Renal cortical epithelial cell (primary cell): ENCODE data around the gene ALG9. TPM values are rescaled to one million over a fixed set of nuclear protein-coding genes. Genes with fewer than 3 reads are reported as not detected.

Experiments used
- DNase-seq: peaks from one replicate; pipeline ENCODE4 v3.0.0-alpha.2; 2011; ENCODE audit warnings: low read depth
- total RNA-seq: library from RNA; depleted of rRNA; stranded (reverse); fragments of >200 nt; gene quantifications from 2 replicates; pipeline ENCODE4 v1.2.3, GENCODE V29; 2014

Gene ALG9
- total RNA-seq, 1 donor from 2014 or later = 42.4 TPM

DNA sequence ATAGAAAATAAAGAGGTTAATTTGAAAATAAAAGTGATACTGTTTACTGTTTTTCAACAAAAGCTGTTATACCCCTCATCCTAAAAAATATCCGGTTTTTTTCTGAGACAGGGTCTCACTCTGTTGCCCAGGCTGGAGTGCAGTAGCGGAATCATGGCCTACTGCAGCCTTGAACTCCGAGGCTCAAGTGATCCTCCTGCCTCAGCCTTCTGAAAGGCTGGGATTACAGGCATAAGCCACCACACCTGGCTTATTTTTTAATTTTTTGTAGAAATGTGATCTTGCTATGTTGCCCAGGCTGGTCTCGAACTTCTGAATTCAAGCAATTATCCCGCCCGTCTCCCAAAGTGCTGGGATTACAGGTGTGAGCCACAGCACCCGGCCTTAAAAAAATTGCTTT, 35.7 kb downstream of the ALG9 start:
- DNase-seq = no peak

DNA sequence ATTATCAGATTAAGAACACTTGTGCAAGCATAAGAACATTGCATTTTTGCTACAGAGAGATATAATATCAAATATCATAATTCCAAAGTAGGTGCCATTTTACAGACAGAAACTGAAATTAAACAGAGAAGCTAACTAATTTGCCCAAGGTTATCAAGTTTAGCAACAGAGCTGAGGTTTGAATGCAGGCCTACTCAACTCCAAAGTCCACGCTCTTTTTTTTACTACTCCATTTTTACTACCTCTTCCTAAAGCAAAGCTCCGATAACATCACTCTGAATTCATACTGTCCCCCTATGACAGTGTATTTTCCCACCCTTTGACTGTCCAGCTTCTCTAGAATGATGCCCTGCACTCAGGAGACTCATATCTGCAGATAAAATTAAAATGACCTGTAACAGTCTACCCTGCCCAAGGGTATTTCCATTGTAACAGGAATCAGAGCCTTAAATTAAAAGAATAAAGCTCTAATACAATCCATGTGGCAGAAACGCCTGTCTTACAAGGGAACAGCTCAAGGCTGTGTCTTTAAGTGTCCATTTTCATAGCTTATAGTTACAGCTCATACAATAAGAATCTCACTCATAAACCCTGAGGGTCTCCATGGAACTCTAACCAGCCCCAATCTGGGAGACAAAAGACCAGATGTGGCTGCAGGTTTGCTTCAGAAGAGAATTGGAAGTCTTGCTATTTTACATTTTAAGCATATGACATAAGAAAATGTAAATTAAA, 36.8 kb downstream of the ALG9 start:
- DNase-seq = no peak

DNA sequence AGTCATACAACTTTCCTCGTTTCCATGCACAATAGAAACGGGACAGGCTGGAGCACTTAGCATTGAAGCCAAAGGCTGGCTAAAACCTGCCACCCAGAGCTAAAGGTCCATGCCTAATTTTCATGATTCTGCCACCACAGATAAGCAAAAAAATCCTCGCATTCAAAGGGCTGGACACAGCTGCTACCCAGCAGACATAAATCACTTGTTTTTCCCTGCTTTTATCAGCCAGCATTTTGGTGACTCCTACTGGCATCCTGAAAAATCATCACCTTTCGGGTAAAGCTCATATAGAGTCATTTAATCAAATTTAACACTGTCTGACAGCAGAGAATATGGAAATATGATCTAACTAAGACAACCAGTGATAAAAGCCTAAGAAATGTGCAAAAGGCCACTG, 37.9 kb downstream of the ALG9 start:
- DNase-seq = peak; percentile 35

DNA sequence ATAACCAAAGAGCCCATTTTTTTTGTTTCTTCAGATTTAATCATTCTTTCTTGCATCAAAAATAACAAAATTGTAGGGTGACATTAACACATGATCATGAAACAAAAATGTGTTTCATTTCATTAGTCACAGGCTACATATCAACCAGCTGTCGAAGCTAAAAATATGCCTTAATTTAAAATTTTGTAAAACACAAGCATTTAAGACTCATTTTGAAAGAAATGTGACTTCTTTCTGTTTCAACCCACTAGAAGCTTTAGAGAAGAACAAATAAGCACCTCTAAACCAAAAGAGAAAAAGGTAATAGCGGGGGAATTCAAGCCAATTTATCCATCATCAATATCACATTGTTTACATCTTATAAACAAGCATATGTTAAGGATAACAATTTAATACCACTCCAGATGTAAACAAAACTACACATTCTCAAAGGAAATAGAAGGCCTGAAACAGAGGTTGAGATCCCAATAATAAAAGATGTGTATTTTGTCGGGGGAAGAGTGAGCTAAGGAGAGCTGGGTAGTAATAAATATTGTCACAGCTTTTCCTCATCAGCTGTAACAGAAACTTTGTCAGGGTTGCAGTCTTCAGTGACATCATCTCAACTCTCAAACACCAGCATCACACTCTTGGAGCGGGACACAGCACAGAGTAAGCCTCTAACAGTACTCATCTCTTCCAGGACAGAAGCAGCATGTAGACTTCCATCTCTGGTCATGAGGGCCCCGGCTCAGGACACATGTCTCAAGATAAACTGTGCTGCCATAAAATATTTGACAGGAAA, 42.0 kb downstream of the ALG9 start:
- DNase-seq = no peak

DNA sequence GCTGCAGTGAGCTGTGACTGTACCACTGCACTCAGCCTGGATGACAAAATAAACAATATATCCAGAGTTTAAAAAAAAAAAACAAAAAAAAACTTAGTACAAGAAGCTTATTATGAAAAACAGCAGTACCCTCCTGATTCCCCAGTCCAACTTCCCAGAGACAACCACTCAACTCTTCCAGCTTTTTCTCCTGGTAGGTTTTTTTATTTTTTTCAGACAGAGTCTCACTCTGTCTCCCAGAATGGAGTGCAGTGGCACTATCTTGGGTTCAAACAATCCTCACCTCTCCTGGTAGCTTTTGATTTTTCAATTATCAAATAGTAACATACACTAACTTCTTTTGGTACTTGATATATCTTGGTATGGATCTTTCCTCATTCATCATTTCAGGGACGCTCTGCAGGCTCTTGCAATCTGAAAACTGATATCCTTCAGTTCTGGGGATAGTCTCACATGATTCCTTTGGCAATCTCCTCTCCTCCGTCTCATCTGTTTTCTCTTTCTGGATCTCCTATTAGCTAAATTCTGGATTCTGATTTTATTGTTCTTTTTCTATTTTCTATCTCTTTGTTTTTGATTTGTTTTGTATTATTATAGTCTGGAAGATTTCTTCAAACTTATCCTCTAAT, 44.9 kb downstream of the ALG9 start:
- DNase-seq = no peak

DNA sequence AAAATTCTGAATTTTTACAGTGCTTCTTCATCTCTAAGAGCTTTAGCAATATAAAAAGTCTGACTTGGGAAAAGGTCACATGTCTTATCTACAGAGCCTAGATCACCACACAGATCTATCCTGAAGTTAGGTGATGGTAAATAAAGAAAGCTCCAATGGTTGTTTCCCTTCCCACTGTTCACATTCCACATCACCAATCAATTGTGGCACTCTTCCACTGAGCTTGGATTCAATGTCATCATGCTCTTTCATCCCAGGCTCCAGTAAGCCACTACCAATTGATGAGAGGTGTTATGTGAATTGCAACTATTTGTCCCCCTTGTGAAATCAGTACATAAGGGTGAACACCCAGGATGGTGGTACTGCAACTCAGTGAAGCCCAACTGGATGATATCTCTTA, 47.8 kb downstream of the ALG9 start:
- DNase-seq = no peak

DNA sequence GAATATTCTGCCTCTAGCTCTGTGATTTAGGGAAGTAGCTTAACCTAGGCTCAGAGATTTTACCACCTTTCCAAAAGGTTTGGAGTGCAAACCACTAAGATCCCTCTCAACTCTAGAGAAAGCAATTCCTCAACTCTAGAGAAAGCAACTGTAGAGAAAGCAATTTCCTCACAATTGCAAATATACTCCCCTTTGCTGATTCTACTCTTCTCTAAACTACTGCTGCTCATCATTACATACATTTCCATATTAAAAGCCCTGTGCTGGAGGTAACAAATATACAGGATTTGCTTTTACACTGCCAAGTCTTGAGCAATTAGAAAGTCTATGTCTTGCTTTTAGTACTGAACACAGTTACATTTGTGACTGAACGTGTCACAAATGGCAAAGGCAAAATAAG, 48.2 kb downstream of the ALG9 start:
- no peak for DNase-seq

DNA sequence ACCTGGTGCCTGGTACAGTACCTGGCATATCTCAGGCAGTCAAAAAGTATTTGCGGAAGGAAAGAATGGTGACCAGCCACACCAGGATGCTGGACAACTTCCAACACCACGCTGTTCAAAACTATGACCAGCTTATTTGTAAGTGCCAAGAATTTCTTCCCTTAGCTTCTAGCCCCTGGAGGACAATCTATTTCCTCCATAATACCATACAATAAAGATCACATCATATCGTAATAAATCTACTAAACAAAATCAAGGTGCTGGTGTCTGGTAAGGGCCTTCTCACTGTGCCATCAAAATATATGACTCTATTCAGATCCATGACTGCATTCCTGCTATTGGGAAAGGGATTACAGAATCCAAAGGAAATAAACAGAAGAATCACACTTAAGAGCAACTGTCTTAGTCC, 51.5 kb downstream of the ALG9 start:
- no peak for DNase-seq

DNA sequence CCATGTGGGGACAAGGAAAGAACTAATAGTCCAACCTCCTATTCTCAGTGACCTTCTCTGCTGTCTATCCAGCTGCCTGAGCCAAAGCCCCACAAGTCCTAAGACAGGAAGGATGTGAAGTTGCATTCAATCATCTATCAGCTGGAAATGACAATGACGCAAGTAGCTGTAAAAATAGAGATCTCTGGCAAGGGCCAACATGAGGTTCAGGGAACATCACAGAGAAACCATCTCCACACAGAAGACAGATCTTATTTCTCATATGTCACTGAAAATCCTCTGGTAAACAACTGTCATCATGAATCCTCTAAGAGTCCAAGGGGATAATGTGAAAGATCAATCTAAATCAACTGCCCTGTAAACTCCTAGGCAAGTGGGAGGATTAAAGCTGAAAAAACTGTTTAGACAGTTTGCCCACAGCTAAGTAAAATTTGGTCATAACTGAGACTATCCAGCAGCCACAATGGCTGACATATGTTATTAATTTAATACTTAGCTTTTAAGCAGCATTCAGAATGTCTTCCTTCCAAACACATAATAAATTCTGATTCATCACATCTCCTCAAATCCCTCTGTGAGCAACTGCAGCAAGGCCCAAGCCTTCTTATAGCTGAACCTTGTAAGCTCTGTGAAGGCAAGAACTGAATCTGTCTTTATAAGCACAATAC, 52.1 kb downstream of the ALG9 start:
- no peak for DNase-seq

DNA sequence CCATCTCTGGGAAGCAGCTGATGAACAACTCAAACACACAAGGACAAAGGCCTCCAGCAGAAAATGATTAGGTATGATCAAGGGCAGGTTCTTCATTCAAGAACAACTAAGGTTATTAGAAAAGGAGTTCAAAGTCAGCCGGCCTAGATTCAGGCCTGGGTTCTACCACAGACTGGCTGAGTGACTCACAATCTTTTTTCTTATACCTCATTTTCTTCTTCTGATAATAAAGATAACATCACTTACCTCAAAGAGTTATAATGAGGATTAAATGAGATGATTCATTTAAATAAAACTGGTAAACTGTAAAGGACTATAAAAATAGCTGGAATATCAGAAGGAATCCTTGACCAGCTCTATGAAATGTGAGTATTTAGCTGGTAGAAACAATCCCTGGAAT, 55.9 kb downstream of the ALG9 start:
- DNase-seq = no peak

DNA sequence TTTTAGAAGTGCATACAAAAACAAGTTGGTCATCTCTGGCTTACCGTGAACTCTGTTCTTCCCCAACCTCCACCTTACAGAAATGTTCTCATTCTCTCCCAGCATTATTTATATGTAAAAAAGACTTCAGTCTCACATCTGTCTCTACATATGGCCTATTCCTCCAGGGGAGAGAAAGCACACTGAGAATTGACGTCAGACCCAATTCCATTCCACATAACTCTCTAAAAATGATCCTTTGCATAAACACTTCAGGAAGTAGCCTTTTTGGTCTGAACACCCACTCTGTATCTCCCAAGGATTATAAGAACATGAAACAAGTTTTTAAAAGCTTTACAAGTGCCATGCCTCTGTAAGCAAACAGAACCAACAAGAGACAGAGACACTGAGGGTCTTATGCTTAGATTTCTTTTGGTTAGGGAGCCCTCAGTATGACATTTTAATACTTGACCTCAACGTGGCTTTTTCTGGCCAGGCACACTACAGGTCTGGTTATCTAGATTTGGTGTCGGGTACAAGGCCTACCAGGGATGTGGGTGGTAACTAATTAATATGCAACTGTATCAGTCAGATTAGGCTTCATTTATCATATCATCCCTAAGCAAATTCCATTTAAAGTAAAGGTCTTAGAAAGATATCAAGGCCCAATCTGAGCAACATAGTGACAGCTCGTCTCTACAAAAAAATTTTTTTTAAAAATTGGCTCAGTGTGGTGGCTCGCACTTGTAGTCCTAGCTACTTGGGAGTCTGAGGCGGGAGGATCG, 56.6 kb downstream of the ALG9 start:
- no peak for DNase-seq

DNA sequence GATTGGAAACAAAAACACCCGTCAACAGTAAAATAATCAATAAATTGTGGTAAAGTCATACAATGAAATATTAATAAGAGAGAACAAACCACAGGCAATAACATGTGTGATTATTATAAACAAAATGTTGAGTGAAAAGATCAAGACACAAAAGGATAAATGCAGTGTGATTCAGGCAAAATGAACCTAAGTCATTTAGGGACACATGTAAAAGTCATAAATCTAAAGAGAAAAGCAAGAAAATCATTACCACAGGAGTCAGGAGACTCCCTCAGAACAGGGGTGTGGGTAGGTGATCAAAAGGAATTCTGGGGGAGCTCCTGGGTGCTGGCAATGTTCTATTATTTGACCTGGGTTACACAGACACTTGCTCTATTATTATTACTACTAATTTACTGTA, 57.3 kb downstream of the ALG9 start:
- no peak for DNase-seq

DNA sequence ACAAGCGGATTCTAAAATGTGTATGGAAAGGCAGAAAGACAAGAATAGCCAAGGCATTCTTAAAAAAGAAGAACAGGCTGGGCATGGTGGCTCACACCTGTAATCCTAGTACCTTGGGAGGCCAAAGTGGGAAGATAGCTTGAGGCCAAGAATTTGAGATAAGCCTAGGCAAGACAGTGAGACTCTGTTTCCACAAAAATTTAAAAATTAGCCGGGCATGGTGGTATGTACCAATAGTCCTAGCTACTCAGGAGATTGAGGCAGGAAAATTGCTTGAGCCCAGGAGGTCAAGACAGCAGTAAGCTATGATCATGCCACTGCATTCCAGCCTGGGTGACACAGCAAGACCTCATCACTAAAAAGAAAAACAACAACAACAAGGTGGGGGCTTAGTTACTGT, 59.2 kb downstream of the ALG9 start:
- DNase-seq = no peak

DNA sequence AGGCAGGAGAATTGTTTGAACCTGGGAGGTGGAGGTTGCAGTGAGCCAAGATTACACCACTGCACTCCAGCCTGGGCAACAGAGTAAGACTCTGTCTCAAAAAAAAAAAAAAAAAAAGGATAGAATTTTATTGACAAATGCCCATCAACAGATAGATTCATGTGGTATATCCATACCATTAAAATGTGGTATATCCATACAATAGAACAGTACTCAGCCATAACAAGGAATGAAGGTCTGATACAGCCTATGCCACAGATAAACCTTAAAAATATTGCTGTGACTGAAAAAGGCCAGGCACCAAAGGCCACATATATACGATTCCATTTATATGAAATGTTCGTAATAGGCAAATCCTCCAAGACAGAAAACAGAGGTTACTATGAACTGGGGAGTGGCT, 59.9 kb downstream of the ALG9 start:
- DNase-seq = no peak

DNA sequence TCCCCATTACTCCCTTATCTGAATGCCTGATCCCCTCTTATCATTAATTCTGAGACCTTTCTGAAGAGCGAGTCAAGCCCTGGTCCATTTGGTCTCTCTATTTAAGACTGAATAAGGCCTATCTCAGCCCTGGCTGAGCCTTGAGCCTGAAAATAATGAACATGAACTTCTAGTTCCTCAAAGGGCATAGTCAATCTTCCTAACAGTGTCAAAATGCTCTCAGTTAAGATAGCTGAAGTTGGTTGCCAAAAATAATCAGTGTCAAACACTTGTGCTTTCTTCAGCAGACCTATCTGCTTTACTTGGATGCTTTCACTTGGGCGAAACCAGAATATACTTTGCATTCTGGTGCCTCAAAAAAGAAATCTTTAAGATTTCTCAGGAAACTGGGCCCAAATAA, 62.5 kb downstream of the ALG9 start:
- no peak for DNase-seq

DNA sequence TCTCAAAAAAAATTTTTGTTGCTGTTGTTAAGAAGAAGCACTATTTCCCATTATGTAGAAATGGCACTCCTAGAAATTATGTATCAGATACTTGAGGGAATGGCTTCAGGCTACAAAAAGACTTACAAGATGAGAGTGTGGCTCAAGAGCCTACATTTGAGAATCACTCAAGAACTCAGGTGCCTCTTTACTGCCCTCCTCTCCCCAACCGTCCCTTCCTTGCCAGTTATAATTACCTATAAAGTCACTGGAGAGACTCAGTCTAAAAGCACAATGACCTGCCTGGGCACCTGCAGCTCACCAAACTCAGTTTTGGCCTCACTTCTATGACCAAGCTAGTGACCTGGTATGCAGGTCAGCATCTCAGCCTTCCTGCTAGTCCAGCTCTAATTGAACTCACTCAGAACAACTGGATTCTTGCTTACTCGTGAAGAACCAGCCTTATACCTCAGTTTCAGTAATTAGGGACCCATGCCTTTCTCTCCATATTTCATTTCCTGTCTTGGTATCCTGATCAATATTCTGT, 63.3 kb downstream of the ALG9 start:
- no peak for DNase-seq

DNA sequence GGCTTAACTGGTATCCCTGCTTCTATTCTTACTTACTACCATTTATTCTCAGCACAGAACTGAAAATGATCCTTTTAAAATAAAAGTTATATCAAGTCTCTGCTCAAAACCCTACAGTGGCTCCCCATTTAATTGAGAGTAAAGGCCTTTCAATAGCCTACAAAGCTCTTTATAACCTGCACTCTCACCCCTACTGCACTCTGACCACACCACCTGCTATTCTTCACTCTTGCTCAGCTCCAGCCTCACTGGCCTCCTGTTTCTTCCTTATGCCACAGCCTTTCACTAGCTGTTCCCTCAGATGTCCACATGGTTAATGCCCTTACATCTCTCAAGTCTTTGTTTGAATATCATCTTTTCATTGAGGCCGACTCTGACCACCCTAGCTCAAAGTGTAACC, 64.3 kb downstream of the ALG9 start:
- no peak for DNase-seq

DNA sequence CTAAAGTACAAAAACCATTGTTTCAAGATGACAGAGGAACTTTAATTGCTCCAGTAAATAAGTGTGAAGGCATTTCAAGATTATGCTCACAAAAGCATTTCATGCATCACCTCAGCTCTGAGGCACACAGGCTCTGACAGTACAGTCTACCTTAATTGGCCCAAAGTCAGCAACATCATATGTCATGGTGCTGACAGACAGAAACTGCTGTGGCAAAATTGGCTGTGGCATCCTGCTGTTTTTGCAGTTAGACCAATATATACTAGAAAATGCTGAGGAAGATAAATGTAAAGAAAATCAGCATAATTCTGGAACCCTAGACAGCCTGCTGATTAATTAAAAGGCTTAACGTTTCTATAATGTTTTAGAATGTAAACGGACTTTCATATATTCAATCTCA, 70.2 kb downstream of the ALG9 start:
- no peak for DNase-seq

DNA sequence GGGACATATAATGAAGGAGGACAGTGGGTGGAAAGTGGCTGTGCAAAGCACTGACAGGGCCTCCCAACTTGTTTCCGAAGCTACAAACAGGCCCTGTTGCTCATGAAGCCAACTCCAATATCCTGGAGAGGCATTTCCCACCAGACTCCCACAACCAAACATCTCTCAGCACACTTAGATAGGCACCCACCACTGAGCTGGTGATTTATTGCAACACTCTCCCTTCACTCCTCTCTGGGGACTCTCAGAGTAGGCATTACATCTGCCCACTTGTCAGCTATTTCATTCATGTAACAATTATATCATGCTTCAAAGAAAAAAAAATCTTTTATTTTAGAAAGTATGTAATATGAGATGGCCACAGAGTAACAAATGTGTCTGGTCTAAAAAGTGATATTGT, 73.1 kb downstream of the ALG9 start:
- DNase-seq = no peak

DNA sequence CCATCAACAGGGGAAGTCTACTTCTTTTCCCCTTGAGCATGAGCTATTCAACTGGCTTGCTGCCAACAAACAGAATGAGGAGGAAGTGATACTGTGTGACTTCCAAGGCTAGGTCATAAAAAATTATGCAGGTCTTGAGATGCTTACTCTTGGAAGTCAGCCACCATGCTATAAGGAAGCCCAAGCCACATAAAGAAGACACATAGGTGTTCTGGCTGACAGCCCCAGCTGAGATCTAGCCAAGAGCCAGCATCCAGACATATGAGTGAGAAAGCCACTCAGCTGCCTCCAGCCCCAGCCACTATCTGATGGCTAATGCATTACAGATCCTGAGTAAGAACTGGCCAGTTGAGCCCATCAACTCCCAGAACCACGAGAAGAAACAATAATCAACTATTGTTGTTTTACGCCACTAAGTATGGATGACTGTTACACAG, 74.2 kb downstream of the ALG9 start:
- peak; percentile 61 for DNase-seq

DNA sequence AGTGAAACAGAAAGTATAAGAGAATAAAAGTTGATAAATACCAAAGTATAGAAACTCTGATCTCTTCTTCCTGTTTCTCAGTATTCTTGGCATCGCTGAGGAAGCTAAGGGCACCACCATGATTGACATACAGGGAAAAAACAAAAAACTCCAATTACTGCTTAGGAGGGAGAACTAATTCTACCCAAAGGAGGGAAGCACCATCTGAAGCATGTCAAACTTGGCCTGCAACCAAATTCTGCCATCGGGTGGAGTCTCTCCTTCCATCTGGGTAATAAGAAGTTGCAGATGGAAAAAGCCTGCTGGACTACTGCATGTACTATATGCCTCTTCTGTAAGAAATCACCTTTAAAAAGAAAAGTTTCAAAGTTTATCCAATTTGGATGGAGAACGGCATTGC, 74.7 kb downstream of the ALG9 start:
- no peak for DNase-seq
